ENCODE measurements around the gene MRPL36. TPM values are rescaled to one million over a fixed set of nuclear protein-coding genes. Genes with fewer than 3 reads are reported as not detected.

MRPL36 gene
- total RNA-seq, 2 experiments from 2014 or later: 104 to 108 TPM

DNA sequence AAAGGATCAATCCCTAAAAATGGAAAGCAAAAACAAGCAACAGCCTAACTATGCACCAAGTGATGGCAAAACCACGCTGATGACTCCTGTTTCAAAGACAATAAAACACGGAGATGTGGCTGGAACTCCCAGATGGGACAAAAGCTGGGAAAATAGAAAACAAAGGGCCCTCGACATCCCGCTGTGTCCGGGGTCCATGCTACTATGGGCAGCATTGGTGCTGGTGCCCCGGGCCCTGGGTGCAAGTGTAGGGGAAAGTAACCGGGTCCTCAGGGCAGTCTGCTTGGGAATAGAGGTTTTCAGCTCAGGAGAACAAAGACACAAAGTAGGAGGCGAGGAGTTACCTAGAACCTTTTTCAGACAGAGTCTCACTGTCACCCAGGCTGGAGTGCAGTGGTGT lies 46.1 kb downstream of the MRPL36 start:
- Mint-ChIP-seq H3K36me3 (no peaks in the 10 kb centered on the region), H3K4me1 (no peaks in the 10 kb centered on the region), H3K27me3 (no peaks in the 10 kb centered on the region), H3K4me3 (no peak overlapping the region), H3K9me3 (peaks cover 5% of the 10 kb centered on the region), H3K27ac (no peak overlapping the region)
- no peak for DNase-seq

DNA sequence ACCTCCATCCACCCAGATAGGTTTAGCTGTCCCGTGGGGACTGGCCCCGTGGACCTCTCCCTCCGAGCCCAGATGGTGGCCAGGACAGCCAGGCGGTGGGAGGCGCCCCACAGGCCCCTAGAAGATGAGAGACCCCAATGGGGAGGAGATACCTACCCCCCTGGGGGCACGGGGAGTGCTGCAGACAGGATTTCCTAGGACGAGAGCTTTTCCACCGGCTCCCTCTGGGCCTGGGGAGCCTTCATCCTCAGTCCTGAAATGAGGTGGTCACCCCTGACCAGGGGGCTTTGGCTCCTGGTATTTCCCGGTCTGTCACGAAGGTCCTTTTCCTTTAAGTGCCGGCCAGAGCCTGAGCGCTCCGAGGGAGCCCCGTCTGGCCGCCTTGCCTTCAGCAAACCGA lies 46.8 kb downstream of the MRPL36 start:
- H3K27ac Mint-ChIP-seq: no peak overlapping the region
- no peaks in the 10 kb centered on the region for H3K36me3 Mint-ChIP-seq
- H3K9me3 Mint-ChIP-seq: no peaks in the 10 kb centered on the region
- no peak overlapping the region for H3K4me3 Mint-ChIP-seq
- H3K4me1 Mint-ChIP-seq: no peaks in the 10 kb centered on the region
- H3K27me3 Mint-ChIP-seq: no peaks in the 10 kb centered on the region
- no peak for DNase-seq

DNA sequence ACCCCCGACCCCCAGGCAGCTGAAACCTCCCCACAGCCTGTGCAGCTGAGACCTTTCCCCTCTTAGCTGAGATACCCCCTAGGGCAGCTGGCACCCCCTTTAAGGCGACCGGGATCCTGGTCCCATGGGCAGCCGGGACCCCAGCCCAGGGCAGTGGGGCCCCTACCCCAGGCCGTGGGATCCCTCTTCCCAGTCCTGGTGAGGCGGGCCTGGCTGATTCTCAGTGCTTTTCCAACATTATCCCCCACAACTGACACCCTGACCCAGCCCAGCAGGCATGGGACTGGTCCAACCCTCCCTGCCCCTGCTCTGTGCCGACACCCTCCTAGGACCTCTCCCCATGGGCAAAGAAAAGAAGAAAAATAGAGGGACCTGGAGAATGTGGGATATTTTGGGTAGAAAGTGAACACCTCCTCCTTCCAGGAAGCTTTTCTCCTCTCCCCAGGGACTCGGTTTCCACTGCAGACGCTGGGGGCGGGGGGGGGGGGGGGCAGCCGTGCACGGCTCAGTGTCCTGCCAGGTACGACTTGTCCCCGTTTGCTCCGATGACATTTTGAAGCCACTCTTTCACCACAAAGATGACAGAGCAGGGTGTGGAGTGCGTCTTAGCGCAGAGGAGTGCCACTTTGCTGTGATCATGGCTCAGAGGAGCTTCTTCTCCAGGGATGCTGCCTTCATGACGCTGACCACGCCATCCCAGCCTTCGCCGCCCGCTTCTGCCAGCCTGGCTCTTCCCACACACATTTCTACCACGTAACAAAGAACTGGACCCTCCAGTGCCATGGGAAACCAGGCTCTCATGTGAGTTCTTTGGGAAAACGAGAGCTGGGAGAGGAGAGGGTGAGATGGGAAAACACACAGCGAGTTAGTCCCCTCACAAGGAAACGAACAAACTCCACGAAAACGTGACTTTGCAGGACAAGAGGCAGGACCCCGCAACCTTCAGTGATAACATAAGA lies 47.5 kb downstream of the MRPL36 start:
- no peak for DNase-seq
- Mint-ChIP-seq H3K4me1 (no peaks in the 10 kb centered on the region), H3K36me3 (no peaks in the 10 kb centered on the region), H3K27ac (no peak overlapping the region), H3K4me3 (no peak overlapping the region), H3K27me3 (no peaks in the 10 kb centered on the region), H3K9me3 (no peaks in the 10 kb centered on the region)

DNA sequence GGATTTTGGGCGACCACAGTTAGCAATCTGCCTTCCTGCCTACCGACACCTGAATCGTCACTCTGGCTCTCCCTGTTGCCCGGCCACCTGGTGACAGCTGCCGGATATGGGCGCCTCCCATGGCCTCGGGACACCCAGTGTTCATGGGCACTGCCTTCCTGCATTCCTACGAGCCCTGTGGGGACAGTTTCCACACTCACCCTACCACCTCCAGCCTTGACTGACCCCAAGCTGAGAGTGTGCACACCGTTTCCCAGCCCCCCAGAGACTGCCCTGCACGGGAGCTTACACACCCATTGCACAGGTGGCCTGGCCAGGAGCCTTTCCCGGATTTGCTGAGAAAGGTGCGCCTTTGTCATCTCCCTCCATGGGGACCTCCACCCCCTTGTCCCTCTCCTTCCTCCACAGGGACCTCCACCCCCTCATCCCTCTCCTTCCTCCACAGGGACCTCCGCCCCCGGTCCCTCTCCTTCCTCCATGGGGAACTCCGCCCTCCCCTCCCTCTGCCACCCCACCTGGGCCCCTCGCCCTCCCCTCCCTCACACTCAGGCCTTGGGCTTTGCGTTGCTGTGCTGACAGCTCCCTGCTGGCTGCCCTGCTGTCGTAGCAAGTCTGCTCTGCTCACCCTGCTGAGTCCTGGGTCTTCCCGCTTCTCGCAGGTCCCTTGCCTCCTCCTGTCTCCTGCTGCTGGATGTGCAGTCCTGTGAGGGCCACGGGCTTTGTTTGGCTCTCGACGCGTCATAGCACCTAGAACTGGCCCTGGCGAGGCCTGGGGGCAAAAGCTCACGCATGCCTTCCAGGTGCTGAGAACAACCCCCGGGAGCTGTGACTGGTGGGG lies 48.4 kb downstream of the MRPL36 start:
- H3K4me3 Mint-ChIP-seq: no peak overlapping the region
- H3K27me3 Mint-ChIP-seq: no peaks in the 10 kb centered on the region
- no peak overlapping the region for H3K27ac Mint-ChIP-seq
- H3K9me3 Mint-ChIP-seq: no peaks in the 10 kb centered on the region
- H3K4me1 Mint-ChIP-seq: no peaks in the 10 kb centered on the region
- H3K36me3 Mint-ChIP-seq: no peaks in the 10 kb centered on the region
- no peak for DNase-seq

DNA sequence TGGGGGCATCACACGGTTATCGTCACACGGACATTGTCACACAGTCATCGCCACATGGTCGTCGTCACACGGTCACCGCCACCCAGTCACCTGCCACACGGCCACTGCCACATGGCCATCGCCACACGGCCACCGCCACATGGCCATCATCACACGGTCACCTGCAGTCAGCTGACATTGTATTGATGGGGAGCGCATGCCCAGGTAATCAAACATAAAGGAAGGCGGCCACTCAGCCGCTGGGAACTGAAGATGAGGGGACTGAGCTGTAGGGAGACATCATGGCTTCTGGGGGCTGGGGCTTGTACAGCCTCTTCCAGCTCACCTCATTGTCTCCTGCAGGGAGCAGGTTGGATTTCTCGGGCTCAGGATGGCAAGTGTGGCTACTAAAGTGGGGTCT lies 49.2 kb downstream of the MRPL36 start:
- Mint-ChIP-seq H3K9me3 (no peaks in the 10 kb centered on the region), H3K27ac (no peak overlapping the region), H3K27me3 (no peaks in the 10 kb centered on the region), H3K36me3 (no peaks in the 10 kb centered on the region), H3K4me1 (no peaks in the 10 kb centered on the region), H3K4me3 (no peak overlapping the region)
- no peak for DNase-seq

DNA sequence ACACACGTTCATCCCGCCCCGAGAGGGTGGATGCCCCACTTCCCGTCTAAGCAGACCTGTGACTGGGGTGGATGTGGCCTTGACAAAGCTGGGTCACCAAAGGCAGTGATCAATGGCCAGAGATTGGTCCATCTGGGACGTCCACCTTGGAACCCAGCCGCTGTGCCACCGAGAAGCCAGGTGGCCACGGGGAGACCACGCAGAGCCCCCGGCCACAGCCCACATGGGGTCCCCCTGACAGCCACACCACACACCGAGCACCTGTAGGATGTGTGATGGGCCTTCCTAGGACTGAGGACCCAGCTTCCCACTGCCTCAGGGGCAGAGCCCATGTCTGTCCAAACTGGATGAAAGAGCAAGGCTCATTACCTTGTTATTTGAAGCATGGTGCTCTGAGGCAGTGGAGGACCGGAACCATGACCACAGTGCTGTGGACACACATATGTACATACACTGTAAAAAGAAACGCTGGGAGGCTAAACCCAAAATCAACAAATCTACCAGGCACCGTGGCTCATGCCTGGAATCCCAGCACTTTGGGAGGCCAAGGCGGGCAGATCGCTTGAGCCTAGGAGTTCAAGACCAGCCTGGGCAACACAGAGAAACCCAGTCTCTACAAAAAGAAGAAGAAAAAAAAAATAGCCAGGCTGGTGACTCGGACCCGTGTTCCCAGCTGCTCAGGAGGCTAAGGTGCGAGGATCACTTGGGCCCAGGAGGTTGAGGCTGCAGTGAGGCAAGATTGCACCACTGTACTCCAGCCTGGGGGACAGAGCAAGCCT lies 50.1 kb downstream of the MRPL36 start:
- Mint-ChIP-seq H3K27me3 (no peaks in the 10 kb centered on the region), H3K36me3 (no peaks in the 10 kb centered on the region), H3K27ac (no peak overlapping the region), H3K4me1 (no peaks in the 10 kb centered on the region), H3K9me3 (no peaks in the 10 kb centered on the region), H3K4me3 (no peak overlapping the region)
- no peak for DNase-seq

DNA sequence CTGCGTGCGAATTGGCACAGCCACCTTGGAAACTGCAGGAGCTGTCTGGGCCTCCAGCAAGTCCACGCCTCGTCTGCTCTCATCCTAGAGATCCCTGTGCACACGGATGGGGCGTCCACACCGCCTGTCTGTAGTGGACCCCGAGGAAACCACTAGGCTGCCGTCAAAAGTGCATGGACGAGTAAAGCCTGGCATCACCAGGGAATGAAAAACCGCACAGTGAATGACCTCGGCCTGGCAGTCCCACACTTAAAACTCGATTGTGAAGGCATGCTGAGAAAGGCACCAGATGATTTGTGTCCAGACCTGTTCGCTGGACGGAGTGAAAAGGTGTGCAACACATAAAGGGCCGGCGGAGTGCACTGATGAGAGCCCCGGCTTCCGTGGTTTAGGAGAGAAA lies 50.8 kb downstream of the MRPL36 start:
- Mint-ChIP-seq H3K9me3 (no peaks in the 10 kb centered on the region), H3K4me3 (no peak overlapping the region), H3K27ac (no peak overlapping the region), H3K36me3 (no peaks in the 10 kb centered on the region), H3K4me1 (no peaks in the 10 kb centered on the region), H3K27me3 (no peaks in the 10 kb centered on the region)
- DNase-seq: no peak

Other genes starting within 250 kb of the MRPL36 start
- 10 to 100 TPM; 40.5 to 42.4 TPM for gene NDUFS6, start 1.6 kb upstream of the MRPL36 start, total RNA-seq
- gene IRX4, start 83.1 kb upstream of the MRPL36 start, total RNA-seq: not detected